ENCODE results near the gene PDAP1.
A peak's percentile ranks its signal among the peaks of the same experiment; 100 is the strongest.
"Not testable (repeated sequence)": the region's sequence is repeated elsewhere in the genome, so short reads cannot be mapped to it uniquely, and the experiment has no call there.

Gene PDAP1

GRCh38 chr7:99446096-99446495, 37.7 kb upstream of the PDAP1 start:
- no peak overlapping the region for H3K4me3 ChIP-seq (ENCODE audit: low read length)
- no peak overlapping the region for H3K9ac ChIP-seq (ENCODE audit: low read length)
- H3K36me3 ChIP-seq (ENCODE audit: control insufficient read depth, insufficient read depth, low read length): peaks cover 14% of the 10 kb centered on the region
- H3K9me3 ChIP-seq (ENCODE audit: control insufficient read depth, low read length): no peaks in the 10 kb centered on the region
- H3K4me1 ChIP-seq (ENCODE audit: control insufficient read depth, insufficient read depth, low read length): no peaks in the 10 kb centered on the region
- no peaks in the 10 kb centered on the region for H3K27me3 ChIP-seq (ENCODE audit: control insufficient read depth, insufficient read depth, low read length)

GRCh38 chr7:99440195-99440594, 31.8 kb upstream of the PDAP1 start:
- H3K9ac ChIP-seq (ENCODE audit: low read length): peak overlapping the region; percentile 91

GRCh38 chr7:99438573-99439480, 30.4 kb upstream of the PDAP1 start, which contains the start of the genes CPSF4 and PTCD1:
Gene CPSF4 (plus strand): TSS chr7:99438943. CDS start chr7:99439083, 140 bp downstream.
Gene PTCD1 (minus strand): TSS chr7:99438798. CDS start chr7:99435242, 3,556 bp downstream.
- H3K36me3 ChIP-seq (ENCODE audit: control insufficient read depth, insufficient read depth, low read length): no peaks in the 10 kb centered on the region
- H3K4me1 ChIP-seq (ENCODE audit: control insufficient read depth, insufficient read depth, low read length): peaks cover 9% of the 10 kb centered on the region
- peak within 1 kb of the TSS; percentile 83 for H3K4me3 ChIP-seq (ENCODE audit: low read length)
- no peaks in the 10 kb centered on the region for H3K9me3 ChIP-seq (ENCODE audit: control insufficient read depth, low read length)
- peak within 1 kb of the TSS; percentile 91 for H3K9ac ChIP-seq (ENCODE audit: low read length)
- H3K27me3 ChIP-seq (ENCODE audit: control insufficient read depth, insufficient read depth, low read length): no peaks in the 10 kb centered on the region

More at GRCh38 chr7:99440195-99440594, 31.8 kb upstream of the PDAP1 start:
- no peaks in the 10 kb centered on the region for H3K36me3 ChIP-seq (ENCODE audit: control insufficient read depth, insufficient read depth, low read length)
- no peaks in the 10 kb centered on the region for H3K27me3 ChIP-seq (ENCODE audit: control insufficient read depth, insufficient read depth, low read length)
- H3K9me3 ChIP-seq (ENCODE audit: control insufficient read depth, low read length): no peaks in the 10 kb centered on the region
- H3K4me3 ChIP-seq (ENCODE audit: low read length): no peak overlapping the region
- H3K4me1 ChIP-seq (ENCODE audit: control insufficient read depth, insufficient read depth, low read length): peaks cover 9% of the 10 kb centered on the region

- peak overlapping the region; percentile 83 for H3K4me3 ChIP-seq (ENCODE audit: low read length)
- peaks cover 9% of the 10 kb centered on the region for H3K4me1 ChIP-seq (ENCODE audit: control insufficient read depth, insufficient read depth, low read length)
- no peaks in the 10 kb centered on the region for H3K9me3 ChIP-seq (ENCODE audit: control insufficient read depth, low read length)
- H3K36me3 ChIP-seq (ENCODE audit: control insufficient read depth, insufficient read depth, low read length): no peaks in the 10 kb centered on the region
- no peaks in the 10 kb centered on the region for H3K27me3 ChIP-seq (ENCODE audit: control insufficient read depth, insufficient read depth, low read length)
- peak overlapping the region; percentile 91 for H3K9ac ChIP-seq (ENCODE audit: low read length)
Observed at GRCh38 chr7:99437946-99438572, 29.7 kb upstream of the PDAP1 start.

GRCh38 chr7:99433158-99433557, 24.8 kb upstream of the PDAP1 start:
- Histone ChIP-seq H3K36me3 (ENCODE audit: control insufficient read depth, insufficient read depth, low read length) (no peaks in the 10 kb centered on the region), H3K9me3 (ENCODE audit: control insufficient read depth, low read length) (no peaks in the 10 kb centered on the region), H3K4me1 (ENCODE audit: control insufficient read depth, insufficient read depth, low read length) (no peaks in the 10 kb centered on the region), H3K4me3 (ENCODE audit: low read length) (no peak overlapping the region), H3K27me3 (ENCODE audit: control insufficient read depth, insufficient read depth, low read length) (no peaks in the 10 kb centered on the region), H3K9ac (ENCODE audit: low read length) (no peak overlapping the region)

GRCh38 chr7:99431756-99432540, 23.6 kb upstream of the PDAP1 start:
- H3K27me3 ChIP-seq (ENCODE audit: control insufficient read depth, insufficient read depth, low read length); H3K9me3 ChIP-seq (ENCODE audit: control insufficient read depth, low read length); H3K36me3 ChIP-seq (ENCODE audit: control insufficient read depth, insufficient read depth, low read length); H3K4me3 ChIP-seq (ENCODE audit: low read length); H3K9ac ChIP-seq (ENCODE audit: low read length); H3K4me1 ChIP-seq (ENCODE audit: control insufficient read depth, insufficient read depth, low read length): not testable (repeated sequence)

- no peak overlapping the region for H3K4me3 ChIP-seq (ENCODE audit: low read length)
- no peaks in the 10 kb centered on the region for H3K4me1 ChIP-seq (ENCODE audit: control insufficient read depth, insufficient read depth, low read length)
- H3K9ac ChIP-seq (ENCODE audit: low read length): no peak overlapping the region
- no peaks in the 10 kb centered on the region for H3K9me3 ChIP-seq (ENCODE audit: control insufficient read depth, low read length)
- peaks cover under 1% of the 10 kb centered on the region for H3K36me3 ChIP-seq (ENCODE audit: control insufficient read depth, insufficient read depth, low read length)
- no peaks in the 10 kb centered on the region for H3K27me3 ChIP-seq (ENCODE audit: control insufficient read depth, insufficient read depth, low read length)
Observed at GRCh38 chr7:99429756-99430155, 21.4 kb upstream of the PDAP1 start.

GRCh38 chr7:99428972-99429566, 20.7 kb upstream of the PDAP1 start:
- H3K4me1 ChIP-seq (ENCODE audit: control insufficient read depth, insufficient read depth, low read length): no peaks in the 10 kb centered on the region
- peaks cover 7% of the 10 kb centered on the region for H3K36me3 ChIP-seq (ENCODE audit: control insufficient read depth, insufficient read depth, low read length)
- H3K9me3 ChIP-seq (ENCODE audit: control insufficient read depth, low read length): no peaks in the 10 kb centered on the region
- no peak overlapping the region for H3K4me3 ChIP-seq (ENCODE audit: low read length)
- no peaks in the 10 kb centered on the region for H3K27me3 ChIP-seq (ENCODE audit: control insufficient read depth, insufficient read depth, low read length)
- H3K9ac ChIP-seq (ENCODE audit: low read length): no peak overlapping the region

- Histone ChIP-seq H3K9ac (ENCODE audit: low read length) (no peak overlapping the region), H3K4me3 (ENCODE audit: low read length) (no peak overlapping the region), H3K27me3 (ENCODE audit: control insufficient read depth, insufficient read depth, low read length) (no peaks in the 10 kb centered on the region), H3K36me3 (ENCODE audit: control insufficient read depth, insufficient read depth, low read length) (peaks cover 9% of the 10 kb centered on the region), H3K9me3 (ENCODE audit: control insufficient read depth, low read length) (no peaks in the 10 kb centered on the region), H3K4me1 (ENCODE audit: control insufficient read depth, insufficient read depth, low read length) (no peaks in the 10 kb centered on the region)
Observed at GRCh38 chr7:99424932-99425730, 16.7 kb upstream of the PDAP1 start.

GRCh38 chr7:99422625-99423024, 14.2 kb upstream of the PDAP1 start:
- H3K4me3 ChIP-seq (ENCODE audit: low read length): no peak overlapping the region
- H3K36me3 ChIP-seq (ENCODE audit: control insufficient read depth, insufficient read depth, low read length): peaks cover 12% of the 10 kb centered on the region
- H3K9ac ChIP-seq (ENCODE audit: low read length): no peak overlapping the region
- H3K9me3 ChIP-seq (ENCODE audit: control insufficient read depth, low read length): no peaks in the 10 kb centered on the region
- H3K4me1 ChIP-seq (ENCODE audit: control insufficient read depth, insufficient read depth, low read length): no peaks in the 10 kb centered on the region
- no peaks in the 10 kb centered on the region for H3K27me3 ChIP-seq (ENCODE audit: control insufficient read depth, insufficient read depth, low read length)

- Histone ChIP-seq H3K36me3 (ENCODE audit: control insufficient read depth, insufficient read depth, low read length) (peaks cover 17% of the 10 kb centered on the region), H3K9ac (ENCODE audit: low read length) (no peak overlapping the region), H3K4me1 (ENCODE audit: control insufficient read depth, insufficient read depth, low read length) (no peaks in the 10 kb centered on the region), H3K4me3 (ENCODE audit: low read length) (no peak overlapping the region), H3K27me3 (ENCODE audit: control insufficient read depth, insufficient read depth, low read length) (no peaks in the 10 kb centered on the region), H3K9me3 (ENCODE audit: control insufficient read depth, low read length) (no peaks in the 10 kb centered on the region)
Observed at GRCh38 chr7:99422186-99422585, 13.8 kb upstream of the PDAP1 start.

All from mucosa of stomach (tissue), 1 donor.